ENCODE measurements around the gene ZNF736.

DNA sequence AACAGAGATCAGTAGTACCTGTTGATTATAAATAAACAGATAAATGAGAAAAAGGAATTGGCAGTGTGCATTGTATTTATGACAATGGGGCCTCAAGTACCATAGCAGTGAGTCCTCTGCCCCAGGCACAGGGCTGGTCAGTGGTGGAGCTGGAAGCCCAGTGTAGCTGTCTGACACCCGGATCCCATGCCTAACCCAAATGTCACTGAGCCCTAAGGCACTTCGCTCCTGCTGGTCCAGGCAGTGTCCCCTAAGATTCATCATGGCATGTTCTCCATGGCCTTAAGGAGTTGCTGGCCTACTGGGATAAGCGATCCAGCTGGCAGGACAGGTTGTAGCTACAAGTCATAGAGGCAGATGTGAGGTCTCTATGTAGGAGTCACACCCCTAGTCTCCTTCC is 3.3 kb upstream of the ZNF736 start:
- TF ChIP-seq TAF1 (IDR thresholded peaks at IDR 0.05; ENCODE audit: borderline replicate concordance, low read depth, low read length) = no peak
- TF ChIP-seq POLR2A (IDR thresholded peaks at IDR 0.05; ENCODE audit: low read depth, low read length) = no peak
